T-helper 1 cell treated with Interleukin-12 subunit alpha and Interleukin-12 subunit beta and Interleukin-4 antibody, amounts not matched to agents 30 μg/mL and 1 μg/mL, for 36 hours (primary cell): Measurements from ENCODE around the gene KRT6B.
"Not testable (repeated sequence)": the region's sequence is repeated elsewhere in the genome, so short reads cannot be mapped to it uniquely, and the experiment has no call there.

Source experiments
- H3K27ac Mint-ChIP-seq: one replicate; pipeline ENCODE4 v1.8.0; 2021; ENCODE audit warnings: mild to moderate bottlenecking, mixed read lengths
- H3K27me3 Mint-ChIP-seq: one replicate; pipeline ENCODE4 v1.8.0; 2021; ENCODE audit warnings: low read depth, mixed read lengths
- H3K36me3 Mint-ChIP-seq: one replicate; pipeline ENCODE4 v1.8.0; 2021; ENCODE audit warnings: low read depth, mixed read lengths
- H3K4me1 Mint-ChIP-seq: one replicate; pipeline ENCODE4 v1.8.0; 2021; ENCODE audit warnings: low read depth, mixed read lengths
- H3K4me3 Mint-ChIP-seq: one replicate; pipeline ENCODE4 v1.8.0; 2021; ENCODE audit warnings: mild to moderate bottlenecking, moderate library complexity, mixed read lengths
- H3K9me3 Mint-ChIP-seq: one replicate; pipeline ENCODE4 v1.8.0; 2021; ENCODE audit warnings: mixed read lengths

KRT6B gene

GRCh38 chr12:52487744-52488443, 35.9 kb upstream of the KRT6B start:
- not testable (repeated sequence) for H3K36me3 Mint-ChIP-seq, H3K4me3 Mint-ChIP-seq, H3K27ac Mint-ChIP-seq, H3K9me3 Mint-ChIP-seq, H3K4me1 Mint-ChIP-seq
- peaks cover 26% of the 10 kb centered on the region for H3K27me3 Mint-ChIP-seq

GRCh38 chr12:52487211-52487610, 35.3 kb upstream of the KRT6B start:
- H3K27me3 Mint-ChIP-seq, result peaks cover 29% of the 10 kb centered on the region
- no peak overlapping the region for H3K27ac Mint-ChIP-seq
- H3K36me3 Mint-ChIP-seq, result no peaks in the 10 kb centered on the region
- H3K4me1 Mint-ChIP-seq, result no peaks in the 10 kb centered on the region
- H3K4me3 Mint-ChIP-seq, result no peak overlapping the region
- no peaks in the 10 kb centered on the region for H3K9me3 Mint-ChIP-seq

- Mint-ChIP-seq H3K4me1 (no peaks in the 10 kb centered on the region), H3K9me3 (no peaks in the 10 kb centered on the region), H3K4me3 (no peak overlapping the region), H3K36me3 (no peaks in the 10 kb centered on the region), H3K27me3 (peaks cover 24% of the 10 kb centered on the region), H3K27ac (no peak overlapping the region)
Measured at GRCh38 chr12:52486166-52487105, 34.5 kb upstream of the KRT6B start.

GRCh38 chr12:52480073-52480472, 28.1 kb upstream of the KRT6B start:
- Mint-ChIP-seq H3K27ac (no peak overlapping the region), H3K4me1 (no peaks in the 10 kb centered on the region), H3K36me3 (no peaks in the 10 kb centered on the region), H3K4me3 (no peak overlapping the region), H3K27me3 (peaks cover 28% of the 10 kb centered on the region), H3K9me3 (peaks cover 6% of the 10 kb centered on the region)

- H3K4me1 Mint-ChIP-seq, result no peaks in the 10 kb centered on the region
- H3K9me3 Mint-ChIP-seq, result peaks cover 6% of the 10 kb centered on the region
- H3K4me3 Mint-ChIP-seq, result no peak overlapping the region
- H3K36me3 Mint-ChIP-seq, result no peaks in the 10 kb centered on the region
- H3K27ac Mint-ChIP-seq, result no peak overlapping the region
- H3K27me3 Mint-ChIP-seq, result peaks cover 12% of the 10 kb centered on the region
Measured at GRCh38 chr12:52477651-52478050, 25.7 kb upstream of the KRT6B start.

GRCh38 chr12:52474212-52474611, 22.3 kb upstream of the KRT6B start:
- H3K36me3 Mint-ChIP-seq, result no peaks in the 10 kb centered on the region
- H3K4me1 Mint-ChIP-seq, result no peaks in the 10 kb centered on the region
- H3K27ac Mint-ChIP-seq, result no peak overlapping the region
- H3K4me3 Mint-ChIP-seq, result no peak overlapping the region
- H3K27me3 Mint-ChIP-seq, result peaks cover 4% of the 10 kb centered on the region
- H3K9me3 Mint-ChIP-seq, result peaks cover under 1% of the 10 kb centered on the region

- H3K9me3 Mint-ChIP-seq, result no peaks in the 10 kb centered on the region
- peaks cover 4% of the 10 kb centered on the region for H3K27me3 Mint-ChIP-seq
- H3K36me3 Mint-ChIP-seq, result no peaks in the 10 kb centered on the region
- no peaks in the 10 kb centered on the region for H3K4me1 Mint-ChIP-seq
- H3K4me3 Mint-ChIP-seq, result no peak within 1 kb of the TSS
- no peak within 1 kb of the TSS for H3K27ac Mint-ChIP-seq
Measured at GRCh38 chr12:52473768-52474167, 21.8 kb upstream of the KRT6B start, which contains the start of gene KRT6C. Gene KRT6C (minus strand): TSS chr12:52473805. CDS start chr12:52473737, 68 bp downstream.

GRCh38 chr12:52469853-52470252, 17.9 kb upstream of the KRT6B start:
- no peak overlapping the region for H3K4me3 Mint-ChIP-seq
- no peaks in the 10 kb centered on the region for H3K36me3 Mint-ChIP-seq

GRCh38 chr12:52464897-52465296, 13.0 kb upstream of the KRT6B start:
- no peaks in the 10 kb centered on the region for H3K9me3 Mint-ChIP-seq
- no peak overlapping the region for H3K27ac Mint-ChIP-seq
- peaks cover 30% of the 10 kb centered on the region for H3K27me3 Mint-ChIP-seq
- no peak overlapping the region for H3K4me3 Mint-ChIP-seq
- no peaks in the 10 kb centered on the region for H3K4me1 Mint-ChIP-seq
- H3K36me3 Mint-ChIP-seq, result no peaks in the 10 kb centered on the region

More at GRCh38 chr12:52469853-52470252, 17.9 kb upstream of the KRT6B start:
- H3K9me3 Mint-ChIP-seq, result no peaks in the 10 kb centered on the region
- H3K27me3 Mint-ChIP-seq, result peaks cover 6% of the 10 kb centered on the region
- H3K27ac Mint-ChIP-seq, result no peak overlapping the region
- no peaks in the 10 kb centered on the region for H3K4me1 Mint-ChIP-seq

GRCh38 chr12:52461693-52462092, 9.7 kb upstream of the KRT6B start:
- Mint-ChIP-seq H3K4me3 (no peak overlapping the region), H3K4me1 (no peaks in the 10 kb centered on the region), H3K27ac (no peak overlapping the region), H3K36me3 (no peaks in the 10 kb centered on the region), H3K27me3 (peaks cover 36% of the 10 kb centered on the region), H3K9me3 (no peaks in the 10 kb centered on the region)

GRCh38 chr12:52458861-52459260, 6.9 kb upstream of the KRT6B start:
- Mint-ChIP-seq H3K4me1 (peaks cover 9% of the 10 kb centered on the region), H3K36me3 (no peaks in the 10 kb centered on the region), H3K9me3 (no peaks in the 10 kb centered on the region)

GRCh38 chr12:52455821-52456220, 3.9 kb upstream of the KRT6B start:
- Mint-ChIP-seq H3K4me3 (no peak overlapping the region), H3K9me3 (no peaks in the 10 kb centered on the region), H3K27me3 (peaks cover 40% of the 10 kb centered on the region), H3K4me1 (peaks cover 9% of the 10 kb centered on the region), H3K27ac (no peak overlapping the region), H3K36me3 (no peaks in the 10 kb centered on the region)

More at GRCh38 chr12:52458861-52459260, 6.9 kb upstream of the KRT6B start:
- Mint-ChIP-seq H3K4me3 (no peak overlapping the region), H3K27me3 (peaks cover 45% of the 10 kb centered on the region), H3K27ac (no peak overlapping the region)

- H3K9me3 Mint-ChIP-seq, result no peaks in the 10 kb centered on the region
- H3K27ac Mint-ChIP-seq, result no peak overlapping the region
- H3K4me3 Mint-ChIP-seq, result no peak overlapping the region
- no peaks in the 10 kb centered on the region for H3K36me3 Mint-ChIP-seq
- H3K4me1 Mint-ChIP-seq, result peaks cover 9% of the 10 kb centered on the region
- H3K27me3 Mint-ChIP-seq, result peaks cover 33% of the 10 kb centered on the region
Measured at GRCh38 chr12:52454411-52455201, 2.7 kb upstream of the KRT6B start.

- no peak overlapping the region for H3K4me3 Mint-ChIP-seq
Measured at GRCh38 chr12:52448228-52448627, 3.7 kb downstream of the KRT6B start.

More at GRCh38 chr12:52448228-52448627, 3.7 kb downstream of the KRT6B start:
- no peaks in the 10 kb centered on the region for H3K4me1 Mint-ChIP-seq
- peaks cover 12% of the 10 kb centered on the region for H3K27me3 Mint-ChIP-seq
- no peaks in the 10 kb centered on the region for H3K36me3 Mint-ChIP-seq
- no peak overlapping the region for H3K27ac Mint-ChIP-seq
- H3K9me3 Mint-ChIP-seq, result no peaks in the 10 kb centered on the region
